ENCODE results near the gene CPS1. TPM values are rescaled to one million over a fixed set of nuclear protein-coding genes. Genes with fewer than 3 reads are reported as not detected.

CPS1 gene
- total RNA-seq, 1 donor from 2014 or later = 8.8 TPM

DNA sequence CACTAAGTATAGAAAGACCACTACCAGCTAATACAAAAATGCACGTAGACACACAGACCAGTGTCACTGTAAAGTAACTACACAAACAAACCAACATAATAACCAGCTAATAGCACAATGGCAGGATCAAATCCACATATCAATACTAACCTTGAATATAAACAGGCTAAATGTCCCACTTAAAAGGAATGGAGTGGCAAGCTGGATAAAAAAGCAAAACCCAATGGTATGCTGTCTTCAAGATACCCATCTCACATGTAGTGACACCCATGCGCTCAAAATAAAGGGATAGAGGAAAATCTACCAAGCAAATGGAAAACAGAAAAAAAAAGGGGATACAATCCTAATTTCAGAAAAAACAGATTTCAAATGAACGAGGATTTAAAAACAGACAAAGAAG, 41.8 kb downstream of the CPS1 start:
- Histone ChIP-seq H3K27me3 (no peaks in the 10 kb centered on the region), H3K4me1 (no peaks in the 10 kb centered on the region), H3K9me3 (no peaks in the 10 kb centered on the region), H3K36me3 (no peaks in the 10 kb centered on the region), H3K4me3 (no peak overlapping the region), H3K27ac (no peak overlapping the region)
- TF ChIP-seq, protein P1, sequence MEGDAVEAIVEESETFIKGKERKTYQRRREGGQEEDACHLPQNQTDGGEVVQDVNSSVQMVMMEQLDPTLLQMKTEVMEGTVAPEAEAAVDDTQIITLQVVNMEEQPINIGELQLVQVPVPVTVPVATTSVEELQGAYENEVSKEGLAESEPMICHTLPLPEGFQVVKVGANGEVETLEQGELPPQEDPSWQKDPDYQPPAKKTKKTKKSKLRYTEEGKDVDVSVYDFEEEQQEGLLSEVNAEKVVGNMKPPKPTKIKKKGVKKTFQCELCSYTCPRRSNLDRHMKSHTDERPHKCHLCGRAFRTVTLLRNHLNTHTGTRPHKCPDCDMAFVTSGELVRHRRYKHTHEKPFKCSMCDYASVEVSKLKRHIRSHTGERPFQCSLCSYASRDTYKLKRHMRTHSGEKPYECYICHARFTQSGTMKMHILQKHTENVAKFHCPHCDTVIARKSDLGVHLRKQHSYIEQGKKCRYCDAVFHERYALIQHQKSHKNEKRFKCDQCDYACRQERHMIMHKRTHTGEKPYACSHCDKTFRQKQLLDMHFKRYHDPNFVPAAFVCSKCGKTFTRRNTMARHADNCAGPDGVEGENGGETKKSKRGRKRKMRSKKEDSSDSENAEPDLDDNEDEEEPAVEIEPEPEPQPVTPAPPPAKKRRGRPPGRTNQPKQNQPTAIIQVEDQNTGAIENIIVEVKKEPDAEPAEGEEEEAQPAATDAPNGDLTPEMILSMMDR (IDR thresholded peaks at IDR 0.05) = no peak
- TF ChIP-seq POLR2AphosphoS5 (IDR thresholded peaks at IDR 0.05; ENCODE audit: insufficient read depth in 1 of 2, low read depth in 1 of 2) = no peak
- TF ChIP-seq POLR2A (IDR thresholded peaks at IDR 0.05) = no peak
- no peak for DNase-seq (ENCODE audit: extremely low spot score in 2 of 2)
- intact Hi-C loops (cut with DNase I) = no loop called here

DNA sequence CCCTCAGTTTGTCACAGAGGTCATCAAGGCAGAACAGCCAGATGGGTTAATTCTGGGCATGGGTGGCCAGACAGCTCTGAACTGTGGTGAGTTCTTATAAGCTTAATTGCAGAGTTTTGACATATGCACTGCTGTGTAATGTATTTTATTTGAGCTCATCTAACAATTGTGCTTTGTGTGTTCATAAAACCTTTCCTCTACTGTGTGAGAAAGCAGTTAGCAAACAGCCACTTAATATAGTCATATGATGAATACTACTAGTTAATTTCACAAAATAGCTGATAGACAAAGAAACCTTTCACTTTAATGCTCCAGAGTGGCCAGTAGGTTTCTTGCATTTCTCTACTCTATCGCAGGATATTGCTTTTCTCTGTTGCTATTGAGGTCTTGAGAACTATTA, 43.1 kb downstream of the CPS1 start:
- DNase-seq (ENCODE audit: extremely low spot score in 2 of 2) = no peak
- Histone ChIP-seq H3K9me3 (no peaks in the 10 kb centered on the region), H3K27me3 (no peaks in the 10 kb centered on the region), H3K36me3 (no peaks in the 10 kb centered on the region), H3K27ac (no peak overlapping the region), H3K4me1 (no peaks in the 10 kb centered on the region), H3K4me3 (no peak overlapping the region)
- no peak for TF ChIP-seq POLR2AphosphoS5 (IDR thresholded peaks at IDR 0.05; ENCODE audit: insufficient read depth in 1 of 2, low read depth in 1 of 2)
- TF ChIP-seq POLR2A (IDR thresholded peaks at IDR 0.05) = no peak
- TF ChIP-seq, protein P1 (IDR thresholded peaks at IDR 0.05) = no peak
- intact Hi-C loops (cut with DNase I) = no loop called here

DNA sequence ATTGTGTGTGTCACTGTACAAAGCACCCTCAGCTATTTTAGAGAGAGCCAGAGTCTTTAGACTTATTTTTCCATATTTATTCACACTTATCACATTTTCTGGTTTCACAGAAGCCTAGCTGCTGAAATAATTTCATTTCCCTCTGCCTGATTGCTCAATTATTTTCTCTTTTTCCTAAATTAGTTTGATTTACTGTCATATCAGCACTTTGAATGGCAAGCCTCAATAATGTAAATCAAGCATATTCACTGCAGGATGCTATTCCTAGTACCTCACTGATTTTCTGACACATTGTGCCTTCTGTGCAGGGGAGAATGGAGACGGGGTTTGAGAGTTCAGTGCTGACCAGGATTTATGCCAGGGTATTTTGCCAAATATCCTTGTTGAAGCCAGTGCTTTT, 48.3 kb downstream of the CPS1 start:
- H3K27me3 ChIP-seq = no peaks in the 10 kb centered on the region
- intact Hi-C loops (cut with DNase I) = no loop called here
- no peaks in the 10 kb centered on the region for H3K4me1 ChIP-seq
- H3K4me3 ChIP-seq = no peak overlapping the region
- DNase-seq (ENCODE audit: extremely low spot score in 2 of 2) = no peak
- TF ChIP-seq, protein P1 (IDR thresholded peaks at IDR 0.05) = no peak
- TF ChIP-seq POLR2AphosphoS5 (IDR thresholded peaks at IDR 0.05; ENCODE audit: insufficient read depth in 1 of 2, low read depth in 1 of 2) (no peak), POLR2A (IDR thresholded peaks at IDR 0.05) (no peak)
- no peaks in the 10 kb centered on the region for H3K36me3 ChIP-seq
- H3K27ac ChIP-seq = no peak overlapping the region
- H3K9me3 ChIP-seq = no peaks in the 10 kb centered on the region

DNA sequence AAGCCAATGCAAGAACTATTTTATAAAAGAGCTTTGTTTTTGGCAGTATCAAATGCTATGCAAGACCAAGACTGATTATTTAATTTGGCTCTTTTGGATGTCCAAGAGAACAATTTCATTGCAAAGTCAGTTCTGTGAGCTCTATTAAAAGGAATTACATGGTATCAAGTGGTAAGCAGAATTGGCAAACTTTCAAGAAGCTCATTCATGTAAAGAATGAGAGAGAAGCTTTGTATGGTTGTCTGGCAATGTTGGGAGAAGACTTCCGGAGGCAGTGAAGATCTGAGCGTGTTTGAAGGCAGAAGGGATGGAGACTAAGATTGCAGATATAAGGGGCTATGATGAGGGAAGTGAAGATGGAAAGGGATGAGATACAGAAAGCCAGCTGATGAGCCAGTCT, 49.6 kb downstream of the CPS1 start:
- H3K27me3 ChIP-seq = no peaks in the 10 kb centered on the region
- no peak for TF ChIP-seq POLR2A (IDR thresholded peaks at IDR 0.05)
- TF ChIP-seq, protein P1 (IDR thresholded peaks at IDR 0.05) = no peak
- no peak for TF ChIP-seq POLR2AphosphoS5 (IDR thresholded peaks at IDR 0.05; ENCODE audit: insufficient read depth in 1 of 2, low read depth in 1 of 2)
- H3K4me3 ChIP-seq = no peak overlapping the region
- DNase-seq (ENCODE audit: extremely low spot score in 2 of 2) = no peak
- no peaks in the 10 kb centered on the region for H3K36me3 ChIP-seq
- no peaks in the 10 kb centered on the region for H3K4me1 ChIP-seq
- no peaks in the 10 kb centered on the region for H3K9me3 ChIP-seq
- intact Hi-C loops (cut with DNase I) = no loop called here
- H3K27ac ChIP-seq = no peak overlapping the region

DNA sequence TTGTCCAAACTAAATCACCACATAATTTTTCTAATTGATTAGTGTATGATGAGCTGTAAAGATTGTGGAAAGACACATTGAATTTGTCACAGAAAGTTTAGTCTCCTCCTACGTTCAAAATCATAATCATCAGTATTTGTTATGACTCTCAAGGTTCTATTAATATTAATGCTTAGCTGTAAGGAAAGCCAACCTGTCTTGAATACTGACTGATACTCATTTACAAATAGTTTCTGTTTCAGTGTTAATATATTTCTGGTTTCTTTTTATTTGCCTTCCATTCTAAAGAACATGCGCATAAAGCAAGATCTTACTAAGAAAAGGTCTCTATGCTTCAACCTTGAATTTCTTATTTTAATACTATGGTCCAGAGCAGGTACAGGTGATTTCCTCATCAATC, 55.1 kb downstream of the CPS1 start:
- Histone ChIP-seq H3K27me3 (no peaks in the 10 kb centered on the region), H3K27ac (no peak overlapping the region), H3K4me1 (no peaks in the 10 kb centered on the region), H3K4me3 (no peak overlapping the region), H3K9me3 (no peaks in the 10 kb centered on the region), H3K36me3 (no peaks in the 10 kb centered on the region)
- intact Hi-C loops (cut with DNase I) = no loop called here
- no peak for DNase-seq (ENCODE audit: extremely low spot score in 2 of 2)
- no peak for TF ChIP-seq POLR2AphosphoS5 (IDR thresholded peaks at IDR 0.05; ENCODE audit: insufficient read depth in 1 of 2, low read depth in 1 of 2)
- TF ChIP-seq, protein P1 (IDR thresholded peaks at IDR 0.05) = no peak
- TF ChIP-seq POLR2A (IDR thresholded peaks at IDR 0.05) = no peak
